Fibroblast of skin of right biceps (primary cell): ENCODE data around the gene ZNF124.
"Not testable (repeated sequence)": the region's sequence is repeated elsewhere in the genome, so short reads cannot be mapped to it uniquely, and the experiment has no call there.

Experiments
- DNase-seq: peaks from one replicate; pipeline ENCODE4 v3.0.0-alpha.2; 2013

Gene ZNF124

DNA sequence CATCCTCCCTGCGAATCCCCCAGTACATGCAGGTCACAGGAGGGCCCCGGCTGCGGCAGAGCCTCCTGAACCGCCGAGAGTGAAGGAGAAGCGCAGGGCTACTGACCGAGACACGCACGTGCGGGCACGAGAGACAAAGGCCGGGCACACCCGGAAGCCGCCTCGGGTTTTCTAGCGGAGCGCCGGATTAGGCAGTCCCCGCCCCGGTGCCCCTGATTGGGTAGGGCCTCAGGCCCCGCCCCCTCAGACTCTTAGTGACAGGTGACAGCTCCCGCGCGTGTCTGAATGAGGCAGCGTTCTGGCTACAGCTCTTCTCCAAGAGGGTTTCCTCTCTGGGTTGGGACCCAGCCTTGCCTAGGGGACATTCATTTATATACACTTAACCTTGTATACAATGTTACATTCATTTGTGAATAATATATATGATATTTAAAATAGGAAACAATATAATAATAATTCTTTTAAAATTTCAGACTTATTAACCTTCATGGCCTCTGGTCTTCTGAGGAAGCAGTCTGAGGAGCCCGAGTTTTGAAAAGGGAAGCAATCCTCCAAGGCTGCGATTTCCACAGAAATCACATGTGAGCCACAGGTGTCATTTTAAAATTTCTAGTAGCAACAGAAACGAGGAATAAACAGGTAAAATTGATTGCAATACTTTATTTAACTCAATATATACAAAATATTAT lies at the start of gene ZNF124:
Gene ZNF124 (minus strand): TSS at position 146 of the 689 bp plus-strand sequence. CDS start 143 bp downstream, at position 3.
- not testable (repeated sequence) for DNase-seq

DNA sequence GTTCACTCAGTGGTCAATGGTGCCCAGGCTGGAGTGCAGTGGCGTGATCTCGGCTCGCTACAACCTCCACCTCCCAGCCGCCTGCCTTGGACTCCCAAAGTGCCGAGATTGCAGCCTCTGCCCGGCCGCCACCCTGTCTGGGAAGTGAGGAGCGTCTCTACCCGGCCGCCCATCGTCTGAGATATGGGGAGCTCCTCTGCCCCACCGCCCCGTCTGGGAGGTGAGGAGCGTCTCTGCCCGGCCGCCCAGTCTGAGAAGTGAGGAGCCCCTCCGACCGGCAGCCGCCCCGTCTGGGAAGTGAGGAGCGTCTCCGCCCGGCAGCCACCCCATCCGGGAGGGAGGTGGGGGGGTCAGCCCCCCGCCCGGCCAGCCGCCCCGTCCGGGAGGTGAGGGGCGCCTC lies 48.5 kb upstream of the ZNF124 start:
- DNase-seq, result not testable (repeated sequence)

DNA sequence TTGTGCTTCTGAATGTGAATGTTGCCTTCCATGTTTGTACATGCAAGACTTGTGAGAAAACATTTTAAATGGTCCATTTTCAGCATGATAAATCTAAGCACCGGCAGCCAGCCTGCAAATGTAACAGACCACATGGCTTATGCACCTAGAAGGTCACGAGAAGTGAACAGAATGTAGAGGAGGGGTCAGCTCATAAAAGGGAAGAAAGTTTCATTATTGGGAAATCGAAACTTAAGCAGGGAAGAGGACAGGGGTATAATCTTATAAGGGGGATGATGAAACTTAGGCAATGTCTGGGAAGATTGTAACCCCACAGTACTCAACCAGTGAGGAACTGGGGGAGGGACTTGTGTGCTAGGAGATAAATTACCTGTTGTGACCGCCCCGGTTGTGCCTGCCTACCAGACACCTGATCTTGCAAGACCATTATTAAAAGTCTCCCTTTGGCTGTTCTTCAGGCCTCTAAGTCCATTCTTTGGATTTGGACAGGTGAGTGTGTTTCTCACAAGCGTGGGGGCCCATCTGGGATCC lies 46.4 kb upstream of the ZNF124 start:
- no peak for DNase-seq

DNA sequence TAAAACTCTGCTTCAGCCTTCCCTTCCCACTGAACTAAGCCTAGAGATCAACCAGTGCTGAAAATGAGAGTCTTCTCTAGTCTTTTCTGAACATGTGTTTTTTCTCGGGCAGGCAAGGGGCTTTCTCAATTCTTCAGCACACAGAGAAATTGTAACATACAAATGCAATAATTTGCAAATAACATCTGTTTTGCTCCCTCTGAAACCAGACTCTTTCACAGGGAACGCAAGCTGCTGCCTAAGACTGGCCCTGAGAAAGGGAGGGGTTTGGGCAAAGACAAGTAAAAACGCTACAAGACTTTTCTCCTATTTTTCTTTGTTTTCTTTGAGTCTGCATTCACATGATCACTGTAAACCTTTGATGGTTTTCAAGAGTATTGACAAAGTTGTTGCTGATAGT lies 44.4 kb upstream of the ZNF124 start:
- DNase-seq, result no peak

DNA sequence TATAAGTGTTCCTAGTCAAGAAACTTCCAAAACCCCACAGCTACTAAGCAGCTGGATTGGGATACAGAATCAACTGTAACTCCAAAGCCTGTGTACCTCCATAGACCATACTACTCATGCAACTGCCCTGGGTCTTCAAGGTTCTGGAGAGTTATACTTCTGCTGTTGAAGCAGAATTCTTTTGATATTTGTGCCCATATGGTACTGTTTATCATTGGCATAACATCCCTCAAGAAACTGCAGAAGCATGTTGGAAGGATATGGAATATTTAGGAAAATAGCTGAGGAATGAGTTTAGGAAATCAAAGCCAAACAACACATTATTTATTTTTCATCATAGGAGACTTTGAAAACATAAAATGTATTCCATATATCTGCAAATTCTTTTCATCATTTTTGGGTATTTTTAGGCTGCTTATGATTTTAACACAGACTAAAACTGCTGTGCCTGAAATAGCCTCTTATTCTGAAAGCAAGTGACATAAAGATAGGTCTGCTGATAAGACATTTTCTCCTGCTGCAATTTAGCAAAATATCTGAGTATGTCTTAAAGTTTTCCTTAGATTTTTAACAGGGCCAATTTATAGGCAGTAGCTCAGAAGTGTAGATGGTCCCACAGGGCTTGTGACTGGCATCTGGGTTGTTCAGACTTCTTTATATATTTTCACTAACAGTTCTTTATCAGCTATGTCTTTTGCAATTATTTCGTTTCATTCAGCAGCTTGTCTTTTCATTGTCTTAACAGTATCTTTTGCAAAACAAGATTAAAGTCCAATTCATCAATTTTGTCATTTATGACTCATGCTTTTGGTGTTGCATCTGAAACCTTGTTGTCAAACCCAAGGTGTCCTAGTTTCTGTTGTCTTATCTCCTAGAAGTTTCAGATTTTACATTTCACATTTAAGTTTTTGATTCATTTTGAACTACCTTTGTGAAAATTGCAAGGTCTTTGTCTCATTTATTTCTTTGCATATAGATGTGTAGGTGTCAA lies 41.1 kb upstream of the ZNF124 start:
- no peak for DNase-seq

DNA sequence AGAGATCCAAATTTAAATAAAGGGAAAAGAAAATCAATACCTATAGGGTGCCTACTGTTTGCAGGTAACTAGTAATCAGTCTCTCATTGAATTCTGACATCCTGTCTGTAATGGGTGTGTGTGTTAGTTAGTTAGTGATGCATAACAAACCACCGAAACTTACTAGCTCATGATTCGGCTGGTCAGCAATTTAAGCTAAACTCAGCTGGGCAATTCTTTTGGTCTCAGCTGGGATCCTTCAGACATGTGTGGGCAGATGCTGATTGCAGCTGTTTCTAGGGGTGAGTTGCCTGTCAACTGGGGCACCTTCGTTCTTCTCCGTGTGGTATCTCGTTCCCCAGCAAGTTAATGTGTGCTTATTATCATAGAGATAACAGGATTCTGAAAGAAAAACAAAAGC lies 40.2 kb upstream of the ZNF124 start:
- no peak for DNase-seq

DNA sequence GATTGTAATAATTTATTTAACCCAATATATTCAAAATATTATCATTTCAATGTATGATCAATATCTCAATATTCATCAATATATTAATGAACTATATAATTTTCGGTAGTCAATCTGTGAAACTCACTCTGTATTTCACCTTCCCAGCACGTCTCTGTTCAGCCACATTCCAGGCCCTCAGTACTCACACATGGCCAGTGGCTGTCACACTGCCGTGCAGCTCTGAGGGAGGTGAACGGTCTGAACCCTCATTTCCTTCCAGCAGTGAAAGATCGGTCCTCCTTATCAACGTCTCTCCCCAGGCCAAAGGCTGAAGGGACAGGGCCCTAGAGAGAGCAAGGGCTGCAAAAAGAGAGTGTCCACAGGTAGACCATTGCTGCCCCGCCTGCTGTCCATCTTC lies 39.5 kb upstream of the ZNF124 start:
- no peak for DNase-seq

DNA sequence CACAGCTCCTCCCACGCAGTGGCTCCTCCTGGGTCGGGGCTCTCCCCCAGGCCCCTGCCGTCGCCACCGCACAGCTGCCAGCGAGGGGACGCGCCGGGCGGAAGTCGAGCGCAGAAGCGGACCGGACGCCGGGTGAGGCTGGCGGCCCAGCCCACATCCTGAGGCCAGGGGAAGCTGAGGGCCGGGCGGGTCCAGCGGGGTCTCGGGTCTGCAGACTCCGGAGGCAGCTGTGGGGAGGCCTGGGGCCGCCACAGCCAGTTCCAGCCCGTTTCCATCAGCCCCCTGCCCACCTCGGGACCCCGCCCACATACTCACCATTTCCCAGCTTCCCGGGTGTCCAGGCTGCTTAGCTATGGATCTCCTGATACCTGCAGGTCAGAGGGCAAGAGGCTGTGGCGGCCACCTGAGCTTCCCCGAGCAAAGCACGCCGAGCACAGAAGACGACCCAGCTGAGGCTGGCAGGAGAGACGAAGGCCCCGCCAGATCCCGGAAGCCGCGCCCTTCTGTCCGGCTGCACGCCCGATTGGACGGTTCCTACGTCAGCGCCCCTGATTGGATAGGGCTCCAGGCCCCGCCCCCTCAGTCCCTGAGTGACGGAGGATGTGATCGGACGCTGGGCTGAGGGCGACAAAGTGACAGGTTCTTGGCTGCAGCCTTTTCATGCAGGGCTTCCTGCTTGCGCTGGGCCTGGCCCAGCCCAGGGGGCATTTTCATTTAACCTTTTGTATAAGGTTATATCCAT lies 38.7 kb upstream of the ZNF124 start:
- peak; percentile 91 for DNase-seq

DNA sequence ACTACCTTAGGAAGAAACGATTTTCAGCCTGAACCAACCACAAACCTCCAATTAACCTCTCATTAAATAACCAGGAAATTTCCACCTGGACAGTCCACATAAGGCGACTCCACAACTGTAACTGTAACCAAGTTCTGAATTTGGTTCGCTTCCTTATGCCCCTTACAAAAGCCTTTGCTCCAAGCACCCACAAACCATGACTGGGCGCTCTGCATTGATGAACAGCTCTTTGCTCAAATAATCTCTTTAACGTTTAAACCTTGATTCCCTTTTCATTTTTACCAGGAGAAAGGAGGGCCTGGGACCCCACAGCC lies 38.2 kb upstream of the ZNF124 start:
- DNase-seq, result no peak

DNA sequence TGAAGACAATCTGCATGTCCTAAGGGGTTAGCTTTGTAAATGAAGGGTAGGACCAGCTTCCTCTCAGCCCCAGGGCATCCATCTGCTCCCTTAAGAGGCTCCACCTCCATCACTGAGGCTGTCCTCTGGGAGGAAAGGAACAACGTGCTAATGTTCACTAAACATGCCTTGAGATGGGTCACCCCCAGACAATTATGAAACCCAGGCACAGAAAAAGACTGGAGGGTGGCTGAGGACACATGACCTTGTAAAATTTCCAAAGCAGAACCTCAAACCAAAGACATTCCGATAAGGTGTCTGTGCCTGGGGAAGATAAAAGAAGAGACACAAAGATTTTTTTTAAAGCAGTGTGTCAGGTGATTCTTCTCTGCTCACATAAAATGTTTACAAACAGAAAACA lies 37.6 kb upstream of the ZNF124 start:
- DNase-seq, result no peak

DNA sequence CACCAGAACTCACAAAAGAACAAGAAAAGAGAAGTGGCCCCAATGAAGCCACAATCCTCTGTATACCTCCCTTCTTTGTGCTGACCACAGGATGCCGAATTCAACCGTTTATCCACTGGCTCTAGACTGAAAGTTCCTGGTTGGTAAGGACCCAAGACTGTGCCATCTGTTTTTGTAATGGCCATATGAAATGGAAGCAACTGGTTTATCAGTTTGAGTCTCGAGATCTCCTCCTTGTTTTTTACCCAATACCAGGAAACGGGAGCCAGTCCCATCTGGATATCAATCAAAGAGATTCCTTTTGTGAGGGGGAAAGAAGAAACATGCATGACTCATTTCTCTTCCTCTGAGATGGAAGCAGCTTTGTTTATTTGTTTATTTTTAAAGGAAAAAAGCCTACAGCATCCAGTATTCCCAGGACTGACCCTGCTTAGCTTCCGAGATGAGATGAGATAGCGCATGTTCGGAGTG lies 32.4 kb upstream of the ZNF124 start:
- DNase-seq, result no peak

DNA sequence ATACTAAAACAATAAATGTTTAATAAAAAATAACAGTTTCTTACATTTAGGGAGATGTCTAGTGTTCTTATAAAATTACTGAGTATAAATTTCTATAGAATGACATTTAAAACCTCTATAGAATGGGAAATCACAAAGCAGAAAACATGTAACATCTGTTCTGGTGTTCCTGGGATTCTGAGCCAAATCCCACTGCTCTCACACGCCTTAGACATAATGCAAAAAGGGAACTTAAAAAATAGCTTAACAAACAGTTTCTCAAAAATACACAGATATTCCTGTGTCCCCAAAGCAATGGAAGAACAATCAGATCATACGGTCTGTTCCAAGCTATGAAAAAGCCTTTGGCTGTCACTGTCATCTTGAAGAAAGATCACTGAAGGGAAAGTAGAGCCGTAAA lies 27.0 kb upstream of the ZNF124 start:
- no peak for DNase-seq

DNA sequence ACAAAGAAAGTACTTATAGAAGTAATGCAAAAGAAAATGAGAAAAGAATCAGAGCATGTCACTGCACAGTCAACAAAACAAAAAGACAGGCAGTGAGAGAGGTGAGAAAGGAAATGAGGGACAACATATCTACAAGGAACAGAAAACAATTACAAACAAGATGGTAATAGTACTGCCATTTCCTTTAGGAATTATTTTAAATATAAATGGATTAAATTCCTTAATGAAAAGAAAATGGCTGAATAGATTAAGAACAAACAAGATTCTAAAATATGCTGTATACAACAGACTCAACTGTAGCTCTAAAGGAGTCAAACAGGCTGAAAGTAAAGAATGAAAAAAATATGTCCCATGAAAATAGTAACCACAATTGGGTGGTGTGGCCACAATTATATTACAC lies 22.1 kb upstream of the ZNF124 start:
- DNase-seq, result no peak

DNA sequence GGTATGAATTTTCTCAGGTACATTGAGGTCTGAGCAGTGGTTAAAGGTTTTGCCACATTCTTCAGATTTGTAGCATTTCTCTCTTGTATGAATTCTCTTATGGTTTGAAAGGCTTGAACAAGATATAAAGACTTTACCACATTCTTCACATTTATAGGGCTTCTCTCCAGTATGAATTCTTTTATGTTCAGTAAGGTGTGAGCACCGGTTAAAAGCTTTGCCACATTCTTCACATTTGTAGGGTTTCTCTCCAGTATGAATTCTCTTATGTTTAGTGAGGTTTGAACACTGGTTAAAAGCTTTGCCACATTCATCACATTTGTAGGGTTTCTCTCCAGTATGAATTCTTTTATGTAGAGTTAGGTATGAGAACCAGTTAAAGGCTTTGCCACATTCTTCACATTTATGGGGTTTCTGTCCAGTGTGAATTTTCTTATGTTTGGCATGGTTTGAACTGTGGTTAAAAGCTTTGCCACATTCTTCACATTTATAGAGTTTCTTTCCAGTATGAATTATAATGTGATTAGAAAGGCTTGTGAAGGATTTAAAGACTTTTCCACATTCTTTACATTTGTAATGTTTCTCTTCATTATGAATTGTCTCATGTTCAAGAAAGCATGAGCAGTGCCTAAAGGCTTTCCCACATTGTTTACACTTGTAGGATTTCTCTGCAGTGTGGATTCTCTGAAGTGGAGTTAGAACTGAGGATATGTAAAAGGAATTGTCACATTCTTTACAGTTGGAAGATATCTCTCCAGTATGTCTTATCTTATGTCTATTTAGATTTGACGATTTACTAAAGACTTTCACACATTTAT lies 18.4 kb upstream of the ZNF124 start:
- no peak for DNase-seq

DNA sequence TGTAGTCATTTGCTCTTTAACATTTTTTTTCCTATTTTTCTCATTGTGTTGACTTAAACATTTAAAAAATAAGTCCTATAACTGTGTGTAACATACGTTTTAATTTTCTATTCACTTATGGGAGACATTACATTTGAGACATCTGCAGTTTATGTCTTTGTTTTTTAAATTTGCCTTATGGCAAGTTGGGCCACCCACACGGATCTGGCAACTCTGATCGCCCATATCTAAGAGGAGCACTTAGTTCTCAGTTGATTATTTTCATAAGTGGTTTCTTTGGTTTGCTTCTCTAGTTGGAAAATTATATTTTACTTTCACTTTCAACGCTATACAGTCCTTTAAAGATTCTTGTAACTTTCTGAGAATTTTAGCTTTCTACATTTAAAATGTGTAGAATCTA lies 13.8 kb upstream of the ZNF124 start:
- DNase-seq, result no peak

DNA sequence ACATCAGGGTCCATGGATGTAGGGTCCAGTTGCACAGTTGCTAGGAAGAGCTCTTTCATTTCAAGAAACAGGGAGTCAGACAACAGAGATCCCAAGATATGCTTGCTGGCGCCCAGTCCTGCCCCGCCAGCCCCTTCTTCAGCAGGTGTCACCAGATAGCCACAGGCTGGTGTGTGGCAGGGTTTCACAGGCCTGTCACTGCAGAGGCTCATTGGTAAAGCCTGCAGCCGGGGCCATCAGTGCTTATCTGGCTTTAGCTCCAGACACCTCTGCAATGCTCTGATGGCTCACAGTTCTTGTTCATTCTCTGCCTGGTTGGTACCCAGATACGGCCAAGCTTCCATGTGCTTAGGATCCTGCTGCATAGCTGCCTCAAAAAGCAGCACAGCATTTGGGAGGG lies 12.4 kb upstream of the ZNF124 start:
- no peak for DNase-seq

DNA sequence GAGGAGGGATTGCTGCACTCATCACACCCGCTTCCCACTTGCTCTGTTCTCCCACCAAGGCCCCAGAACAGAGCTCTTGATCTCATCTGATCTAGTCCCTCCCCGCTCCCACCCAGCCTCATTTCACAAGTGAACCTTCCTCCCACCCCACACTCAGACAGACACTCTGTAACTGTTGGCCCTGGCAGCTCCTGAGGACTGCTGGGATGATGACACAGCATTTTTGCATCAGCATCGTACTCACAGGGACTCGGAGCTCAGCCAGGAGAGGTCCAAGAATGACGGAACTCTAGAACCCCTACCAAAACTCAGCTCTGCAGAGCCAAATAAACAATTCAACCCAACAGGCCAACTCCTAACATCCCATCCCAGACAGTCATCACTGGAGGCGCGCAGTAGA lies 11.2 kb upstream of the ZNF124 start:
- DNase-seq, result no peak

DNA sequence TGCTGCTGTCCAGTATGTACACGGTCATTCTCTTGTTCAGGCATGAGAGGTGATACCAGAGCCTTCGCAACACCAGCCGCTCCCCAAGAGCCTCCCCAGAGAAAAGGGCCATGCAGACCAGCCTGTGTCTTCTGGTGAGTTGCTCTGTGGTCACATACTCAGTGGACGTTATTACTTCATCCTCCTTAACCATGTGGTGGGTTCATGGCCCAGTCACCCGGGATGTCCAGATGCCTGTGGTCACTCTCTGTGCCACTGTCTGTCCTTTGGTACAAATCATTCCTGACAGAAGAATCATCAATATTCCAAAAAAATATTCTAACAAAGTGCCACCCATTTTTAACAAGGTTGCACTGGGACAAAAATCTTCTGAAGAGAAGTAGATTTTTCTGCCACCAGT lies 8.8 kb upstream of the ZNF124 start:
- DNase-seq, result no peak

DNA sequence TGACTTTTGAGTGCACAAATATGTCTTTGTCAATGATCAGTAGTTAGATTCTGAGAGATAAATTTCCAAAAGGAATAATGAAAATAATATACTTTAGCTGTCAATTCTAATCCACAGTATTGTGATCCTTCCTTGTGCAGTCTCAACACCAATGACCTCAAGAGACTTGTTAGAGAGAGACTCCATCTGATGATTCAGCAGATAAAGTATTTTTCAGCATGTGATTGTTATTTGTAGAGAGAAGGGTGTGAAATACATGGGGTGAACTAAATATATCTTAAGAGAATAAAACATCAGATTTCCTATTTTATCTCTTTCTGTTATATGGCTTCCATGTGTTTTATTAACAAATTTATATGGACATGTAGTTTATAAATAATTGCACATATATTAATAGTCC lies 5.9 kb upstream of the ZNF124 start:
- no peak for DNase-seq

DNA sequence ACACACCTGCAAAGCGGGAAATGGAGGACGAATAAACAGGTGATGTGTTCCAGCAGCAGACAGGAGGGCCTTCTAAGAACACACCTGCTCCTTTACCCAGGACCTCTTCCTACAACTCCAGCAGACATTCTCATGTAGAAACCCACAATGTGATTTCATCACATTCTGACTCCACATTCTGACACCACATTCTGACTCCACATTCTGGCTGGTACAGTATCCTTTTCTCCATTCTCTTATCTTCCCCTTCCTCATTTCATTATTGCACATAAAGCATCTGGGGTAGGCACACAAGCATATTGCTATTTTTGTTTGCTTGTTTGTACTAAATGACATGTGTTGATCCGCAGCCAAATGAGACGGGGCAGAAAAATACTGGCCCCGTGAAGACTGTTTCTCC lies 3.6 kb upstream of the ZNF124 start:
- no peak for DNase-seq

DNA sequence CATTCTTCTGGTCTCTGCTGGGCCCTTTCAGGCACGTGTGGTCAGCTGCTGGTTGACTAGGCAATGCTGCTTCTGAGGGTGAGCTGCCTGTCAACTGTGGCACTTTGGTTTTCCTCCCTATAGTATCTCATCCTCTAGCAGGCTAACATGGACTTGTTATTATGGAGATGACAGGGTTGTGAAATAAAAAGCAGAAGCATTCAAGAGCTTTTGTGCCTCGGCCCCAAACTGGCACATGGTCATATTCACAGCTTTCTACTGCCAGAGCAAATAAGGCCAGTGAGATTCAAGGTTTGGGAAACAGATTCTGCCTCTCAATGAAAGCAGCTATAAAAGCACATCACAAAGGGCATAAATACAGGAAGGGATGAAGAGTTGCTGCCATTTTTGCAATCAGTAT lies 1.6 kb upstream of the ZNF124 start:
- DNase-seq, result no peak

DNA sequence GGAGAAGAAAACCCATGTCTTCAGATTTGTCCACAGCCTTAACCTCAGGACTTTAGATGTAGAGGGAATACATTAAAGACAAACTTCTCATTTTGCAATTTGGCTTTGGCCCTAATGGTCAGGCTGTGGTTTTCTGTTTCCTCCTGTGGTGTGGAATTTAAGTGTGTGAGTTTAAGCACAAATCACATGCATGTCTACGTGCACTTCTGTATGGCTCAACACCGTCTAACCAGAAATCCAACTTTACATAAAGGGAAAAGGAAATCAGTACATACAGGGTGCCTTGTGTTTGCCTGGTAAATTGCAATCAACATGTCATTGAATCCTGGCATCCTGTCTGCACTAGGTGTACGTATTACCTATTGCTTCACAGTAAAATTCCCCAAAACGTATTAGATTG lies 1.2 kb upstream of the ZNF124 start:
- DNase-seq, result no peak
